ENCODE data around the gene TNFRSF6B. TPM values are rescaled to one million over a fixed set of nuclear protein-coding genes. Genes with fewer than 3 reads are reported as not detected.

The TNFRSF6B gene
- total and polyA plus RNA-seq, 2 donors (not counting 3 experiments of a cell fraction or from before 2014, with no cell fraction given) = 0.69 to 11.3 TPM

DNA sequence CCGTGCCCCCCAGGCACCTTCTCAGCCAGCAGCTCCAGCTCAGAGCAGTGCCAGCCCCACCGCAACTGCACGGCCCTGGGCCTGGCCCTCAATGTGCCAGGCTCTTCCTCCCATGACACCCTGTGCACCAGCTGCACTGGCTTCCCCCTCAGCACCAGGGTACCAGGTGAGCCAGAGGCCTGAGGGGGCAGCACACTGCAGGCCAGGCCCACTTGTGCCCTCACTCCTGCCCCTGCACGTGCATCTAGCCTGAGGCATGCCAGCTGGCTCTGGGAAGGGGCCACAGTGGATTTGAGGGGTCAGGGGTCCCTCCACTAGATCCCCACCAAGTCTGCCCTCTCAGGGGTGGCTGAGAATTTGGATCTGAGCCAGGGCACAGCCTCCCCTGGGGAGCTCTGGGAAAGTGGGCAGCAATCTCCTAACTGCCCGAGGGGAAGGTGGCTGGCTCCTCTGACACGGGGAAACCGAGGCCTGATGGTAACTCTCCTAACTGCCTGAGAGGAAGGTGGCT lies 960 bp downstream of the TNFRSF6B start:
- Histone ChIP-seq H3K9ac (replicated peaks; ENCODE audit: extremely low read depth, insufficient read depth, low read length) (no peak overlapping the region), H3K4me2 (ENCODE audit: insufficient read depth, low read length) (no peak overlapping the region), H3K36me3 (ENCODE audit: control insufficient read depth in 2 of 2, extremely low read depth in 1 of 2, insufficient read depth in 2 of 2, low read length in 2 of 2) (no peaks in the 10 kb centered on the region), H3K9me3 (replicated peaks; ENCODE audit: control insufficient read depth, insufficient read depth, low read length) (no peaks in the 10 kb centered on the region), H3K27me3 (ENCODE audit: control insufficient read depth in 2 of 2, insufficient read depth in 2 of 2, low read length in 2 of 2) (no peaks in the 10 kb centered on the region), H3K9me1 (replicated peaks; ENCODE audit: control insufficient read depth, extremely low read depth, insufficient read depth, low read length) (no peaks in the 10 kb centered on the region), H3K4me3 (replicated peaks in 1 of 3; ENCODE audit: insufficient read depth in 1 of 3, low read depth in 1 of 3, low read length in 3 of 3) (no peak overlapping the region), H3K79me2 (ENCODE audit: control insufficient read depth, insufficient read depth, low read length) (no peaks in the 10 kb centered on the region), H3K27ac (ENCODE audit: insufficient read depth, low read depth, low read length) (no peak overlapping the region), H4K20me1 (replicated peaks; ENCODE audit: control insufficient read depth, extremely low read depth, insufficient read depth, low read length) (no peaks in the 10 kb centered on the region), H2AFZ (ENCODE audit: low read depth, low read length) (no peak overlapping the region), H3K4me1 (ENCODE audit: control insufficient read depth, extremely low read depth, insufficient read depth, low read length) (peaks cover 35% of the 10 kb centered on the region)
- intact Hi-C loops (cut with micrococcal nuclease) (loop anchor here (5.0 kb wide), 1 partner anchor 40 kb away; the partner anchor contains the start of genes LIME1 and SLC2A4RG), dilution Hi-C loops (cut with MboI; ENCODE audit: extremely low pct_ligation_motif_present, low sequenced_read_pairs) (no loop called here)
- no TSS peak for BruUV-seq (replicated peaks)
- CTCF ChIA-PET = interaction anchor here (0.9 to 3.0 kb wide), 6 partner anchors 9 to 167 kb away, joined by 3 to 19 read pairs (median 5); partner anchors contain the start of genes ARFRP1, PTK6 and ZGPAT
- no peak for DNase-seq (ENCODE audit: low read depth, low spot score)
- TF ChIP-seq, protein P1, sequence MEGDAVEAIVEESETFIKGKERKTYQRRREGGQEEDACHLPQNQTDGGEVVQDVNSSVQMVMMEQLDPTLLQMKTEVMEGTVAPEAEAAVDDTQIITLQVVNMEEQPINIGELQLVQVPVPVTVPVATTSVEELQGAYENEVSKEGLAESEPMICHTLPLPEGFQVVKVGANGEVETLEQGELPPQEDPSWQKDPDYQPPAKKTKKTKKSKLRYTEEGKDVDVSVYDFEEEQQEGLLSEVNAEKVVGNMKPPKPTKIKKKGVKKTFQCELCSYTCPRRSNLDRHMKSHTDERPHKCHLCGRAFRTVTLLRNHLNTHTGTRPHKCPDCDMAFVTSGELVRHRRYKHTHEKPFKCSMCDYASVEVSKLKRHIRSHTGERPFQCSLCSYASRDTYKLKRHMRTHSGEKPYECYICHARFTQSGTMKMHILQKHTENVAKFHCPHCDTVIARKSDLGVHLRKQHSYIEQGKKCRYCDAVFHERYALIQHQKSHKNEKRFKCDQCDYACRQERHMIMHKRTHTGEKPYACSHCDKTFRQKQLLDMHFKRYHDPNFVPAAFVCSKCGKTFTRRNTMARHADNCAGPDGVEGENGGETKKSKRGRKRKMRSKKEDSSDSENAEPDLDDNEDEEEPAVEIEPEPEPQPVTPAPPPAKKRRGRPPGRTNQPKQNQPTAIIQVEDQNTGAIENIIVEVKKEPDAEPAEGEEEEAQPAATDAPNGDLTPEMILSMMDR (IDR thresholded peaks at IDR 0.05; ENCODE audit: extremely low read depth in 1 of 2, insufficient read depth in 1 of 2, low read depth in 1 of 2, low read length in 2 of 2) = no peak
- TF ChIP-seq EZH2 (IDR thresholded peaks at IDR 0.05; ENCODE audit: borderline replicate concordance, low read depth, low read length, severe bottlenecking) (no peak), FOS (IDR thresholded peaks at IDR 0.05; ENCODE audit: borderline replicate concordance, insufficient read depth, low read length) (no peak), GATA2 (IDR thresholded peaks at IDR 0.05; ENCODE audit: insufficient read depth, insufficient read length, low read depth, low read length) (no peak), JUN (IDR thresholded peaks at IDR 0.05; ENCODE audit: borderline replicate concordance, insufficient read depth, insufficient read length, low read depth) (no peak)
- TF ChIP-seq, protein P2, sequence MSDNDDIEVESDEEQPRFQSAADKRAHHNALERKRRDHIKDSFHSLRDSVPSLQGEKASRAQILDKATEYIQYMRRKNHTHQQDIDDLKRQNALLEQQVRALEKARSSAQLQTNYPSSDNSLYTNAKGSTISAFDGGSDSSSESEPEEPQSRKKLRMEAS (IDR thresholded peaks at IDR 0.05; ENCODE audit: insufficient read depth, insufficient read length) = no peak
- no peak for FAIRE-seq
- POLR2A ChIA-PET = no interaction called here
